ENCODE results near the gene SYNJ1. TPM values are rescaled to one million over a fixed set of nuclear protein-coding genes. Genes with fewer than 3 reads are reported as not detected.
"Not testable (repeated sequence)": the region's sequence is repeated elsewhere in the genome, so short reads cannot be mapped to it uniquely, and the experiment has no call there.

SYNJ1 gene, protein sequence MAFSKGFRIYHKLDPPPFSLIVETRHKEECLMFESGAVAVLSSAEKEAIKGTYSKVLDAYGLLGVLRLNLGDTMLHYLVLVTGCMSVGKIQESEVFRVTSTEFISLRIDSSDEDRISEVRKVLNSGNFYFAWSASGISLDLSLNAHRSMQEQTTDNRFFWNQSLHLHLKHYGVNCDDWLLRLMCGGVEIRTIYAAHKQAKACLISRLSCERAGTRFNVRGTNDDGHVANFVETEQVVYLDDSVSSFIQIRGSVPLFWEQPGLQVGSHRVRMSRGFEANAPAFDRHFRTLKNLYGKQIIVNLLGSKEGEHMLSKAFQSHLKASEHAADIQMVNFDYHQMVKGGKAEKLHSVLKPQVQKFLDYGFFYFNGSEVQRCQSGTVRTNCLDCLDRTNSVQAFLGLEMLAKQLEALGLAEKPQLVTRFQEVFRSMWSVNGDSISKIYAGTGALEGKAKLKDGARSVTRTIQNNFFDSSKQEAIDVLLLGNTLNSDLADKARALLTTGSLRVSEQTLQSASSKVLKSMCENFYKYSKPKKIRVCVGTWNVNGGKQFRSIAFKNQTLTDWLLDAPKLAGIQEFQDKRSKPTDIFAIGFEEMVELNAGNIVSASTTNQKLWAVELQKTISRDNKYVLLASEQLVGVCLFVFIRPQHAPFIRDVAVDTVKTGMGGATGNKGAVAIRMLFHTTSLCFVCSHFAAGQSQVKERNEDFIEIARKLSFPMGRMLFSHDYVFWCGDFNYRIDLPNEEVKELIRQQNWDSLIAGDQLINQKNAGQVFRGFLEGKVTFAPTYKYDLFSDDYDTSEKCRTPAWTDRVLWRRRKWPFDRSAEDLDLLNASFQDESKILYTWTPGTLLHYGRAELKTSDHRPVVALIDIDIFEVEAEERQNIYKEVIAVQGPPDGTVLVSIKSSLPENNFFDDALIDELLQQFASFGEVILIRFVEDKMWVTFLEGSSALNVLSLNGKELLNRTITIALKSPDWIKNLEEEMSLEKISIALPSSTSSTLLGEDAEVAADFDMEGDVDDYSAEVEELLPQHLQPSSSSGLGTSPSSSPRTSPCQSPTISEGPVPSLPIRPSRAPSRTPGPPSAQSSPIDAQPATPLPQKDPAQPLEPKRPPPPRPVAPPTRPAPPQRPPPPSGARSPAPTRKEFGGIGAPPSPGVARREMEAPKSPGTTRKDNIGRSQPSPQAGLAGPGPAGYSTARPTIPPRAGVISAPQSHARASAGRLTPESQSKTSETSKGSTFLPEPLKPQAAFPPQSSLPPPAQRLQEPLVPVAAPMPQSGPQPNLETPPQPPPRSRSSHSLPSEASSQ (N-terminal part only)
- total RNA-seq, result 0.69 and 13.1 TPM in 2 replicates

DNA sequence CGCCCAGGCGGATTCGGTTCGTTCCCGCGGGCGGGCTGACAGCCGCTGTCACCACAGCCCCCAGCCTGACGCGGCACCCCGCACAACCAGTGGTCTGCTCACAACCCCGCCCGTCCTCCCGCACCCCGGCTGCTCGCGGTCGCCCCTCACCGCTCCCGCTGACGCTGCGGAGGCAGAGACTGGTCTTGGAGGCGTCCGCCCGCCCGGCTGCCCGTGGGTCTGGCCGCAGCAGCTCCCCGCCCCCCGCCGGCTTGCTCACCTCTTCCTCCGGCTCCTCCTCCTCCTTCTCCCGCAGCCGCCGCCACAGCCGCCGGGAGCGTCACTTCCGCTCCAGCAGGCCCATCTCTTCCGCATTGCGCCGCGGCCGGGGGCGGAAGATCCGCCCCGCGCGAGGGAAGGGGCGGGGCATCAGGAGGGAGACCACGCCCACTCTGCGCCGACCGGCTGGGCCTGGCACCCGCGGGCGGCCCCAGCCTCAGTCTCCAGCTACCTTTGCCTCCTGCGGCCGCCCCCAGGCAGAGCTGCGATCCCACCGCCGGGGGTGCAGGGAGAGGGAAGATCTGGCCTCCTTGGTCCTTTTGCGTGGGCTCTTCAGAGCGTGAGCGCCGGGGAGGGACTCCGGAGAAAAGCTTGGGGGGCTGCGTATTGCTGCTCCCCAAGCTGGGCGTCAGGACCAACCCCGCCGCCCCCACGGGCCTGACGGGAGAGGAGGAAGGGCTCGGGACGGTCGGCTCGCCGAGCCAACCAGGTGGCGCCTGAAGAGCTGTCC lies at the start of gene SYNJ1:
Gene SYNJ1, minus strand, starts transcription at position 327 of the 769 bp plus-strand sequence. CDS start 1,118 bp downstream, outside the sequence.
- DNase-seq (ENCODE audit: low read depth), result peak; percentile 80

DNA sequence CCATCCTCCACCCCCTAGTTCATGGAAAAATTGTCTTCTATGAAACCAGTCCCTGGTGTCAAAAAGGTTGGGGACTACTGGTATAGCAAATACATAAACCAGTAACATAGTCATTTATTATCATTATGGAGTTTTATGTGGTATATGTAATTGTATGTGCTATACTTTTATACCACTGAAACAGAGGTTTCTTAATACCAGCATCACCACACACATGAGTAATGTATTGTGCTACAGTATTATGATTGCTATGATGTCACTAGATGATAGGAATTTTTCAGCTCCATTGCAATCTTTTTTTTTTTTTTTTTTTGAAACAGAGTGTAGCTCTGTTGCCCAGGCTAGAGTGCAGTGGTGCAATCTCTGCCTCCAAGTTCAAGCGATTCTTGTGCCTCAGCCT lies 49.5 kb upstream of the SYNJ1 start:
- no peak for DNase-seq (ENCODE audit: low read depth)

DNA sequence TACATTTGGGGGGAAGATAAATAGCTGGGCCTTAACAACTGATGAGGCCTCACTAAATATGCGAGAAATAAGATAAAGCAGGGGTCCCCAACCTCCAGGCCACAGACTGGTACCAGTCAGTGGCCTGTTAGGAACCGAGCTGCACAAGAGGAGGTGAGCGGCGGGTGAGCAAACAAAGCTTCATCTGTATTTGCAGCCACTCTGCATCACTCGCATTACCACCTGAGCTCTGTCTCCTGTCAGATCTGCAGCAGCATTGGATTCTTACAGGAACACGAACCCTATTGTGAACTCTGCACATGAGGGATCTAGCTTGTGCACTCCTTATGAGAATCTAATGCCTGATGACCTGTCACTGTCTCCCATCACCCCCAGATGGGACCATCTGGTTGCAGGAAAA lies 48.9 kb upstream of the SYNJ1 start:
- DNase-seq (ENCODE audit: low read depth), result no peak

DNA sequence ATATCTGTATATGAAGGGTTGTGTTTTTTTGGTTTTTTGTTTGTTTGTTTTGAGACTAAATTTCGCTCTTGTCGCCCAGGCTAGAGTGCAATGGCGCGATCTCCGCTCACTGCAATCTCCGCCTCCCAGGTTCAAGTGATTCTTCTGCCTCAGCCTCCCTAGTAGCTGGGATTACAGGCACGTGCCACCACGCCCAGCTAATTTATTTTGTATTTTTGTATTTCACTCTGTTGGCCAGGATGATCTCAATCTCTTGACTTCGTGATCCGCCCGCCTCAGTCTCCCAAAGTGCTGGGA lies 45.2 kb upstream of the SYNJ1 start:
- not testable (repeated sequence) for DNase-seq (ENCODE audit: low read depth)

DNA sequence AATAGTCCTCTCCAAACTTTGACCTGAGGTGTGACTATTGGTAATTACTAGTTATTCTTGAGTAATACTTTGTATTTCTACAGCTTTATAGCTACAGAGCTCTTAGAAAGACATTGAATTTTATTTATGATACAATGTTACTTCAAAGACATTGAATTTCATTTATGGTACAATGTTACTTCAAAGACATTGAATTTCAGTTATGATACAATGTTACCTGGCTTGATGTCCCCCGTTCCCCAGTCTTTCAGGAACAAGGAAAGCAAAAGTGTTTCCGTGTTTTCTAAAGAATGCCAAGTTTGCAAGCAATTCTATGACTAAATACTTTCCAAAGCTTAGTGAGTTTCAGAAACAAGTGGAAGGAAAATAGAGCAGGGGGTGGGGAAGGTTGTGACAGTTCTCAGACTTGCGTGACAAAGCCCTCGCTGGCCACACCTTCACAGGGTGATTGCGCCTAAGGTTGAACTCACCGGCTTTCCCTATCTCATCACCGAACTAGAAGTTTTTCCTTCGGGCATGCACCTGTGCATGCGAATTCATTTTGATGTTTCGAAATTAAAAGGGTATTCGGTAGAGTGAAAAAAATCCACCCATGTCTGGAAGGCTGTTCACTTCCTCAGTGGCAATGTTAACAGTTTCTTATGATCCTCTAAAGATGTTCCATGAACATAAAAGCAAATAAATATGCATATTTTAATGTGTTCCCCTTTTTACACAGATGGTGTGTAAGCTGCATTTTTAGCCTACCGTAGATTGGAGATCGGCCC lies 44.7 kb upstream of the SYNJ1 start:
- DNase-seq (ENCODE audit: low read depth), result peak; percentile 70

DNA sequence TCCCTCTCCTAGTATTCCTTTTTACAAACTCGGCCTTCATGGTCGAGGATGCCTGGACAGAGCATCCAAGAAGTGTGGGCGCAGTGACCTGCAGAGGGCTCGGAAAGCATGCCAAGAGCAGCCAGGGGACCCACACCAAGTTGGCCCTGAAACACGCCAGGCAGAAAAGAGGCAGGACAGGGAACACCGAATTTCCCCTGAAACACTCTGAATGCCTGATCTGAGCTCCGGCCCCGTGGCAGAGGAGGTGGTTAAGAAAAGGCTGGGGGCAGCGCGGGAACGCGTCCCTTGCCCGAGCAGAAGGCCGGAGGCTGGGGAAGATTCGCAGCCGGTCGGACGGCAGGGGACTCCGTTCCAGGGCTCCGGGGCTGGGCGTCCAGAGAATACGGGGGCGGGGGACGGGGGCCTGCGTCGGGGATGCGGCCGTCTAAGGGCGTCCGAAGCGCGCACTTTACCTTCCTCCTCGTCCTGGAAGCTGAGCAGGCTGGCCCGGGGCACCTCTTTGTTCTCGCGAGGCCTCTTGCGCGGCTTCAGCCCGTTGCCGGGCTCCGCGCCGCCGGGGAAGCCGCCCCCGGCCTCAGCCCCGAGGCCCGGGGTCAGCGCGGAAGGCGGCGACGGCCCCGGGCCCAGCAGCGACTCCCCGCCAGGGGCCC lies 43.2 kb upstream of the SYNJ1 start:
- peak; percentile 36 for DNase-seq (ENCODE audit: low read depth)

DNA sequence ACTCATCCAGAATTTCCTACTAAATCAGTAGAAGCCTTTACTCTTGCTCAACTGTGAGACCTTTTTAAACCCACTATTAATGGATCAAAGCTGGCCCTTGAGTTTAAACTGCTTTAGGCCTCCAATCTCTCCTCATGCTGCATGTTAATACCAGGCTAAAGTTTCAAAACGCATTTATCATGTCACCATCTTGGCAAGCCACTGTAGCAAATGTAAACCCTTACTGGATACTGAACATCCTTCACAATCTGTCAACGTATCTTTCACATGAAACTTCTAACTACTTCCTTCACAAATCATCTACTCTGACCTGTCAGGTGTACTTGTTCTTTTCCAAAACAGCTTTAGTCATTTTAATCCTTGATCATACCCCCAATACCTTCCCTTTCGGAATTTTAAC lies 40.7 kb upstream of the SYNJ1 start:
- DNase-seq (ENCODE audit: low read depth), result no peak

DNA sequence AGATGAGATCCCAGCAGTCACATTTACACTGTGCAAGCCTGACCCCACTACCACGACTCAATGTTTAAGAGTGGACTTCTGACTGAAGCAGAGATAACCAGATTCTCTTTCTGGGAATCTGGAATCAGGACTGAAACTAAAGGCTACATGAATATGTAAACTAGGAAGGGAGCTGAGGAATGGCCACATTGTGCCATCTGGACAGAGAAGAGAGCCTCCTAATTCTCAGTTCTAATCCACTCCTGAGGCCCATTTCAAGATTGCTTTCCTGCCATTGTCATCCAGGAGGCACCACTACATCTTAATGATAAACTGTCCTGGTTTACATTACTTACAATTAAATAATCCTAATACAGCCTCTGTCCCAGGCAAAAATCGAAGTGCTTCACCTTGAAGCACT lies 37.2 kb upstream of the SYNJ1 start:
- DNase-seq (ENCODE audit: low read depth), result no peak

DNA sequence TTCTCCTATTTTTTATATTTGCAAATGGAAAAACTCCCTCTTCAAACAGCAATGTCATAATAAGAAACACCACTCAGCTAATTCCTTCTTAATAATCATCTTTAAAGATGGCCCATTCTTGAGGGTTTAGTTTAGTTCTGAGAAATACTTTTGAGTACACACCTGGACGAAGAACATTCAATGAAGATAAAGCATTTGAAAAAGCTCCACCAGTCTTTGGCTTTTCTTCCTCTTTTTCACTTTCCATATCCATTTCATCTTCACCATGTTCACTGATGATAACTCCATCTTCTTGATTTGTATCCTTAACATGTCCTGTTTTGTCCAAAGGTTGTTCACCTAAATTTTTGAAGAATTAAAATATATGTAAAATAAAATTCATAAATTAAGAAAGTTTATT lies 36.4 kb upstream of the SYNJ1 start:
- no peak for DNase-seq (ENCODE audit: low read depth)

DNA sequence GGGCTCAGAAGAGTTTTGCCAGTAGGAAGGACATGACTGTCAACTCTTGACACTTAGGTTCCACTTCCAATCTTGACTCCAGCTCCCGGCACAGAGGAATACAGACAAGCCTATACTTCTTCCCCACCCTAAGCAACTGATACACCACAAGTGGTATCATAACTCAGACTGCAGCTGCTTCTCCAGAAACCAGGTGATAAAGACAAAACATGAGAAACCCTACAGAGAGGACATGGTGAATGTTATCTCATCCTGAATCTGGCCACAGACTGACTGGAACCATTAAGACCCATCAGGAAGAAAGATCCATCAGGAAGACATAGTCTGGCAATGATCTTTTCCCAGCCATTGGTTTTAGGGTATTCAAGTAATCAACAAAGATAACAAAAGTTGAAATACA lies 30.0 kb upstream of the SYNJ1 start:
- no peak for DNase-seq (ENCODE audit: low read depth)

DNA sequence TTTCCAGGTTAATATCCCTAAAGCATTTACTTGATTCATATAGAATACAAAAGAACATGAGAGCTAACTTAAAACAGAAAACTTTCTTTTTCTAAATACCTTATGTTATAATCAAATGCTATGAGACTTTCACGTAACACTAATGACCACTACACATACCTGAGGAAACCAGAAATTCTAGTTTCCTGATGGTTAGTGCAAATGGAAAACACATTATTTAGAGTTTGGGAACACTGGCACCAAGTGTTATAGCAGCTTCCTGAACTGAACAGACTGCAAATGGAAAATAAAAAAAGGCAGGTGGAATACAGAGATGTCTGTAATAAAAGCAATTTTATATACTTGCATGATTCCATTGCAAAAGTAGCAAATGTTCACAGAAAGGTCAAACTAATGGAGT lies 28.3 kb upstream of the SYNJ1 start:
- DNase-seq (ENCODE audit: low read depth), result no peak

DNA sequence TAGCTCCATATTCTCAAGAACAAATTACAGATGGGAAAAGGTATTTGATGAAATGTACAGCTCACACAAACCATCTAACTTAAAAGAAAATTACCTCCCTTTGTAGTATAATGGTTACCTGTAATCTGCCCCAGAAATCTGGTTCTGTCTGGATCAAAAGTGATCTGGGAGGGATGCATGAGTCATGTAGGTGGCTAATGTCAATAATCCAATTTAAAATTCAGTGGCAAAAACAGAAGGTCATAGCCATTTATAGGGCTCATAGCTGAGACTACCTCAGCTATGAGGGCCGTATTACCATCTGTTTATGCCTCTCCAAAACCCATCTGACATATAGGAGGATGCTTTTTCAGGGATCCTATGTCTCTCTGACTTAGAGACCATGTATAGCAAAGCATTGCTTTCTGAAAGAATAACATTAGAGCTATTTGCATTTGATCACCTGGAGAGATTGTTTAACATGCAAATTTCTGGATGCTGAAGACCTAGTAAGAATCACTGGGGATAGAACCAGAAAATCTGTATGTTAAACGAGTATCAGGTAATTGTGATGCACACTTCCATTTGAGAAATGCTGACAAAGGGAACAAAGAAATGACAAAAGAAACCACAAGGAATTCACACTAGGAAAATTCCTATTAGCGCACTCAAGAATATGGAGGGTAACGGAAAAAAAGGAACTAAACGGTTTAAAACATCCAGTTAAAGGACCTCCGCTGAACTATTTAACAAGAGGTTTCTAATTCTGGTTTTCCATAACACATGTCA lies 26.2 kb upstream of the SYNJ1 start:
- peak; percentile 49 for DNase-seq (ENCODE audit: low read depth)

DNA sequence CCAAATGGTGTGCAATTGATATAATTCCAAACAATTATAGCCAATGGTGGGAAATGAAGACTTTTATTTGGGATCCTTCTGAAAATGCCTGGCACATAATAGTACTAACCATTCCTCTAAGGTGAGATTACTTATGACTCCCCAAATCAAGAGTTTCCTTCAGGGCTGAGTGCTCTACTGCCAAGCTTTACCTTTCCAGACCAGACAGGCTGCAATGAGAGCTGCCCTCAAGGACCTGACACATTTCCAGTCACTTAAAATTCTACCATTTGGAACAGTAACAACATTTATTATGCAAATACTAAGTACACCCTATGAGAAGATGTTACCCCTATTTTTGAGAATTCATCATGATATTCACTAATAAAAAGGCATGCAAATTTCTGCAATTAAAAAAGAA lies 22.6 kb upstream of the SYNJ1 start:
- DNase-seq (ENCODE audit: low read depth), result no peak

DNA sequence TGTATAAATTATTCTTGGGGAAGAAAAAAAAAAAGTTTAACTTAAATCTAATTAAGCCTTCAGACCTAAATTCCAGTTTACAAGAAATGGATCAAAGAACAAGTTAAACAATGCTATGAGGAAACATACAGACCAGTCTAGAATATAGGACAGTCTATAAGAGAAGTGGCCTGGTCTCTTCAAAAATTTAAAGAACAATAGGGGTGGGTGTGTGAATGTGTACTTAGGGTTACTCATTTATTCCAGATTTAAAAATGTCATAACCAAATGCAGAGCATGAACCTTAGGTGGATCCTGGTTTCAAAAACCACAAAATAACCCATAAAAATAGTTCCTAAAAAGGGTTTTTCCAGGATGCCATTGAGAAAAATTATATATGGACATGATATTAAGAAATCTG lies 21.8 kb upstream of the SYNJ1 start:
- DNase-seq (ENCODE audit: low read depth), result no peak

DNA sequence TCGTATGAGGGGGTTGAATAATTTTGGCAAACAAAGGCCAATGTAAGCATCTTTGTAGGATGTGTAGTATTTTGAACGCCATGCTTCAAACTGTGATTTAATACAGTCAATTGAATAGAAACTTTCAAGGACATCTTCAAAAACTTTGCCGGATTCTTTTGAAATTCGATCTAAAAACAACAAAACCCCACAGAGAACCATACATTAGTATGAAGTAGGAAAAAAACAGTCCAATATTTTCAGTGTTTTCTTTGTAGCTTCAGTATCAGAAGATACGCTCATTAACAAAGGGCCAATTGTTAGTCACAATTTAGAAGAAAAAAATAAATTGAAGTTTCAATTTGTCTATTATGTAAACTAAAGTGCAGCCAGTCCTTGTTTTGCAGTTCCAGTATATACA lies 20.7 kb upstream of the SYNJ1 start:
- DNase-seq (ENCODE audit: low read depth), result no peak

DNA sequence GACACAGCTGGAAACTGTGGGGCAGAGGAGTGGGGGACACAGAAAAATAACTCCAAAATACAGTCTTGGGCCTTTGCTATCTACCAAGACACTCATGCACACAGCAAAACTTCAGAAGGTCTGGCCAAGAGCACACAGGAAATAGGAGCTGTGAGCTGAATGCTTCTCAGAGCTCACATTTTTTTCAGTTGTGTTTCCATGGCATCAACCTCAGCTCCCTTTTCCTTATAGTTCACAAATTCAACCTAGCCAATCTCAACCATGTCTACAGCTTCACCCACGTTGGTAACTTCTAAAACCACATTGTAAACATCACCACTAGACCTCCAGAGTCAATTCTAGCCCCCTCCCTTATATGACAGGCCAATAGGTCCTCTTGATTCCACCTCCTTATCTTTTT lies 19.6 kb upstream of the SYNJ1 start:
- no peak for DNase-seq (ENCODE audit: low read depth)

DNA sequence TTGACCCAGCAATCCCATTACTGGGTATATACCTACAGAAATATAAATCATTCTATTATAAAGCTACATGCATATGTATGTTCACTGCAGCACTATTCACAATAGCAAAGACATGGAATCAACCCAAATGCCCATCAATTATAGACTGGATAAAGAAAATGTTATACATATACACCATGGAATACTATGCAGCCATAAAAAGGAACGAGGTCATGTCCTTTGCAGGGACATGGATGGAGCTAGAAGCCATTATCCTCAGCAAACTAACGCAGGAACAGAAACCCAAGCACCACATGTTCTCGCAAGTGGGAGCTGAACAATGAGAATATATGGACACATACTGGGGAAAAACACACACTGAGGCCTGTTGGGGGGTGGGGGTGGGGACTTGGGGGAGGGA lies 18.9 kb upstream of the SYNJ1 start:
- not testable (repeated sequence) for DNase-seq (ENCODE audit: low read depth)

DNA sequence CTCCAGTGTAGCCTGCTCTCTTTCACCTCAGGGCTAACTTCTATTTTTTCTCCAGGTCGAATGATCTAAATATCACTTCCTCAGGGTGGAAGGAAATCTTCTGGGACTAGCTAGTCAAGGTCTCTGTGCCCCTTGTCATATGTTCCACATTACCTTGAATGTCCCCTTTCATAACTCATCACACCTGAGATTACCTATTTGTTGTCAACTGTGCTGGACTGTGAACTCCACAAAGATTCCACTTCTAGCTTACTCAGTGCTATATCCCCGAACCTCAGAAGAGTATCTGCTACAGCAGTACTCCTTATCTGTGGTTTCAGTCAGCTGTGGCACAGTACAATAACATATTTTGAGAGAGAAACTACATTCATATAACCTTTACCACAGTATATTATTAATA lies 14.6 kb upstream of the SYNJ1 start:
- DNase-seq (ENCODE audit: low read depth), result no peak

DNA sequence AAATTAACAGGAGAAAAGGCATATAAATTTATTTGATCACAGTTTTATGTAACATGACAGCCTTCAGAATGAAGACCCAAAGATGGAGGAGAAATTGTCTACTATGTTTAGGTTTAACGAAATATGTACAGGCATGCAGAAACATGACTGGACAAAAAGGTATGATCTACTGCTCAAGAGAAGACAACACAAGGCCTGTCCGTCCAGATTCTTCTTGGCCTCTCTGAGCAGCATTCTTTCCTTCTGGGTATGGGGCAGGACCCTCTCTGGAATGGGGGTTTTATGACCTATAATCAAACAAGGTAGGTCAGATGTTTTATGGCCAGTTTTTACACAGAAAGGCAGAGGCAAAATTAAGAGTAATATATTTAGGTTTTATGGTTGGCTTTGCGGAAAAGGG lies 13.5 kb upstream of the SYNJ1 start:
- no peak for DNase-seq (ENCODE audit: low read depth)

Measured in renal cortical epithelial cell (primary cell).